Glomerular endothelial cell (primary cell): ENCODE data around the gene RNF13. TPM values are rescaled to one million over a fixed set of nuclear protein-coding genes. Genes with fewer than 3 reads are reported as not detected.
"Not testable (repeated sequence)": the region's sequence is repeated elsewhere in the genome, so short reads cannot be mapped to it uniquely, and the experiment has no call there.

Experiments
- DNase-seq: peaks from one replicate; pipeline ENCODE4 v3.0.0-alpha.2; 2011; ENCODE audit warnings: low read depth, low spot score; ENCODE audit errors: extremely low read depth
- total RNA-seq: library from RNA; depleted of rRNA; stranded (reverse); fragments of >200 nt; gene quantifications from 2 replicates; pipeline ENCODE4 v1.2.3, GENCODE V29; 2015

RNF13 gene
- total RNA-seq, 1 donor from 2014 or later: 32.6 TPM

GRCh38 chr3:149983053-149983452, 170.0 kb downstream of the RNF13 start:
- not testable (repeated sequence) for DNase-seq

GRCh38 chr3:149983628-149984027, 170.6 kb downstream of the RNF13 start:
- DNase-seq: no peak

GRCh38 chr3:149989307-149989706, 176.3 kb downstream of the RNF13 start:
- no peak for DNase-seq

GRCh38 chr3:149990423-149990948, 177.5 kb downstream of the RNF13 start:
- DNase-seq: no peak

- no peak for DNase-seq
These were observed 179.5 kb downstream of the RNF13 start for GRCh38 chr3:149992416-149993058.

GRCh38 chr3:149998946-149999345, 185.9 kb downstream of the RNF13 start:
- no peak for DNase-seq

GRCh38 chr3:149999421-149999820, 186.4 kb downstream of the RNF13 start:
- DNase-seq: no peak

GRCh38 chr3:150000641-150001040, 187.6 kb downstream of the RNF13 start:
- no peak for DNase-seq

- DNase-seq: no peak
These were observed 192.5 kb downstream of the RNF13 start for GRCh38 chr3:150005243-150006112.

- DNase-seq: no peak
These were observed 193.8 kb downstream of the RNF13 start for GRCh38 chr3:150006794-150007193.

Other genes with a start within 250 kb of the RNF13 start
- 120 and 183 TPM in 2 replicates for gene WWTR1, start 155.2 kb upstream of the RNF13 start, total RNA-seq
- gene COMMD2, start 60.7 kb upstream of the RNF13 start, total RNA-seq: 25.9 and 34.6 TPM in 2 replicates
- not detected in 2 replicates for gene ANKUB1, start 20.7 kb upstream of the RNF13 start, total RNA-seq
- gene PFN2, start 157.7 kb downstream of the RNF13 start, total RNA-seq: 76.2 and 94.9 TPM in 2 replicates